GM19025 (cell line): ENCODE data around the gene ERICH6B.

ENCODE experiments used
- ATAC-seq: cut with Tn5 transposase; IDR thresholded peaks from one replicate; pipeline ENCODE4 v1.9.1; 2021; ENCODE audit warnings: mild to moderate bottlenecking, low read depth, moderate library complexity; ENCODE audit not compliant: unreplicated experiment

Gene ERICH6B

GRCh38 chr13:45602183-45603170 lies 13.1 kb downstream of the ERICH6B start:
- no peak for ATAC-seq

- no peak for ATAC-seq
These were observed 13.9 kb downstream of the ERICH6B start for GRCh38 chr13:45601680-45602079.

- ATAC-seq: no peak
These were observed 16.9 kb downstream of the ERICH6B start for GRCh38 chr13:45598597-45598996.

- ATAC-seq: no peak
These were observed 18.6 kb downstream of the ERICH6B start for GRCh38 chr13:45596800-45597475.

- no peak for ATAC-seq
These were observed 19.6 kb downstream of the ERICH6B start for GRCh38 chr13:45595965-45596364.

- no peak for ATAC-seq
These were observed 20.8 kb downstream of the ERICH6B start for GRCh38 chr13:45594764-45595163.

GRCh38 chr13:45594227-45594626 lies 21.3 kb downstream of the ERICH6B start:
- no peak for ATAC-seq

GRCh38 chr13:45592758-45593157 lies 22.8 kb downstream of the ERICH6B start:
- ATAC-seq: peak; percentile 69

- ATAC-seq: no peak
These were observed 25.5 kb downstream of the ERICH6B start for GRCh38 chr13:45590066-45590465.

GRCh38 chr13:45587897-45588296 lies 27.6 kb downstream of the ERICH6B start:
- no peak for ATAC-seq

- ATAC-seq: no peak
These were observed 30.7 kb downstream of the ERICH6B start for GRCh38 chr13:45584816-45585215.

- ATAC-seq: no peak
These were observed 33.0 kb downstream of the ERICH6B start for GRCh38 chr13:45582408-45583076.

- ATAC-seq: no peak
These were observed 39.1 kb downstream of the ERICH6B start for GRCh38 chr13:45576466-45576865.

- ATAC-seq: no peak
These were observed 39.7 kb downstream of the ERICH6B start for GRCh38 chr13:45575830-45576180.

GRCh38 chr13:45575146-45575829 lies 40.3 kb downstream of the ERICH6B start:
- ATAC-seq: no peak

GRCh38 chr13:45565331-45565730 lies 50.2 kb downstream of the ERICH6B start:
- ATAC-seq: no peak

- no peak for ATAC-seq
These were observed 51.3 kb downstream of the ERICH6B start for GRCh38 chr13:45564133-45564776.

GRCh38 chr13:45554604-45555109 lies 60.9 kb downstream of the ERICH6B start:
- ATAC-seq: no peak

- no peak for ATAC-seq
These were observed 67.3 kb downstream of the ERICH6B start for GRCh38 chr13:45548281-45548680.

GRCh38 chr13:45546410-45546765 lies 69.2 kb downstream of the ERICH6B start:
- no peak for ATAC-seq
